OCI-LY3 (cell line): ENCODE data around the gene CTTNBP2NL.

Experiments
- EZH2phosphoT487 ChIP-seq: fragments of 200-600 bp; shearing (Covaris generic); IDR thresholded peaks from 2 replicates; pipeline ENCODE4 v1.6.1; 2018; ENCODE audit warnings: antibody characterized with exemption, mixed run types, low read depth
- TF ChIP-seq, protein P1 (sequence below): fragments of 200-600, 300-600 bp; sonication (generic); IDR thresholded peaks from 2 replicates; pipeline ENCODE4 v1.5.1; 2014; ENCODE audit warnings: antibody characterized with exemption, low read length, low read depth

DNA sequence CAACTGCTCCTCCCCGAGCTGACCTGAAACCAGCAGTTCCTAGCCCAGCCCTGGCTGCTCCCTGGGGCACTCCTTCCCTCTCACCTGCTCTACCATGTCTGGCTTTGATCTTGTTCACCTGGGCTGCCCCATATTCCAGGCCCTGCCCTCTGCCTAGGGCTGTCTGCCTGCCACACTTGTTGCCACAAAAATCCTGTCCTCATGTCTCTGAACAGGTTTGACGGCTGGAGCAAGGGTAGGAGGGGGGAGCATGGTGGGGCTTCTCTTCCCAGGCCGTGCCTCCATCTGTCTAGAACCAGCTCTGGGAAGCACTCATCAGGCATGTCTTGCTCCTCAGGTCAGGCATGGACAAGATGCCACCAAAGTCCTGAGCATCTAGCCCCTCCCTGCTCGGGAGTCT, 68.5 kb downstream of the CTTNBP2NL start:
- TF ChIP-seq, protein P1, sequence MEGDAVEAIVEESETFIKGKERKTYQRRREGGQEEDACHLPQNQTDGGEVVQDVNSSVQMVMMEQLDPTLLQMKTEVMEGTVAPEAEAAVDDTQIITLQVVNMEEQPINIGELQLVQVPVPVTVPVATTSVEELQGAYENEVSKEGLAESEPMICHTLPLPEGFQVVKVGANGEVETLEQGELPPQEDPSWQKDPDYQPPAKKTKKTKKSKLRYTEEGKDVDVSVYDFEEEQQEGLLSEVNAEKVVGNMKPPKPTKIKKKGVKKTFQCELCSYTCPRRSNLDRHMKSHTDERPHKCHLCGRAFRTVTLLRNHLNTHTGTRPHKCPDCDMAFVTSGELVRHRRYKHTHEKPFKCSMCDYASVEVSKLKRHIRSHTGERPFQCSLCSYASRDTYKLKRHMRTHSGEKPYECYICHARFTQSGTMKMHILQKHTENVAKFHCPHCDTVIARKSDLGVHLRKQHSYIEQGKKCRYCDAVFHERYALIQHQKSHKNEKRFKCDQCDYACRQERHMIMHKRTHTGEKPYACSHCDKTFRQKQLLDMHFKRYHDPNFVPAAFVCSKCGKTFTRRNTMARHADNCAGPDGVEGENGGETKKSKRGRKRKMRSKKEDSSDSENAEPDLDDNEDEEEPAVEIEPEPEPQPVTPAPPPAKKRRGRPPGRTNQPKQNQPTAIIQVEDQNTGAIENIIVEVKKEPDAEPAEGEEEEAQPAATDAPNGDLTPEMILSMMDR: no peak
- TF ChIP-seq EZH2phosphoT487: no peak
